KMS-11 (cell line): ENCODE measurements around the gene TFAP2A.

ENCODE experiments used
- H2AFZ ChIP-seq: fragments of 200-600 bp; sonication (generic); 2 replicates; pipeline ENCODE4 v1.6.1; 2016; ENCODE audit warnings: antibody characterized with exemption, mixed run types, low read depth
- H3K27ac ChIP-seq: fragments of 200-600 bp; sonication (generic); 2 replicates; pipeline ENCODE4 v1.6.1; 2016; ENCODE audit warnings: mild to moderate bottlenecking, mixed run types
- H3K27me3 ChIP-seq: fragments of 200-600 bp; sonication (generic); 2 replicates; pipeline ENCODE4 v1.6.1; 2017; ENCODE audit warnings: mild to moderate bottlenecking, low read depth, mixed run types, moderate library complexity; ENCODE audit not compliant: insufficient read depth
- H3K36me3 ChIP-seq: fragments of 200-600 bp; sonication (generic); 2 replicates; pipeline ENCODE4 v1.6.1; 2017; ENCODE audit warnings: mild to moderate bottlenecking, mixed run types; ENCODE audit not compliant: insufficient read depth
- H3K4me1 ChIP-seq: fragments of 200-600 bp; sonication (generic); 2 replicates; pipeline ENCODE4 v1.6.1; 2016; ENCODE audit warnings: mild to moderate bottlenecking, low read depth, mixed run types; ENCODE audit not compliant: poor library complexity, severe bottlenecking
- H3K4me2 ChIP-seq: fragments of 200-600 bp; sonication (generic); 2 replicates; pipeline ENCODE4 v1.7.0; 2016; ENCODE audit warnings: mild to moderate bottlenecking, mixed run types
- H3K4me3 ChIP-seq: fragments of 200-600 bp; sonication (generic); IDR thresholded peaks from 2 replicates; pipeline ENCODE4 v1.6.1; 2017; ENCODE audit warnings: low read depth, low read length, mixed read lengths; ENCODE audit not compliant: insufficient read depth
- H3K79me2 ChIP-seq: fragments of 200-600 bp; sonication (generic); 2 replicates; pipeline ENCODE4 v1.6.1; 2016; ENCODE audit warnings: low read depth, mixed run types; ENCODE audit not compliant: insufficient read depth
- H3K9ac ChIP-seq: fragments of 200-600 bp; sonication (generic); 2 replicates; pipeline ENCODE4 v1.6.1; 2016; ENCODE audit warnings: mild to moderate bottlenecking, mixed run types
- H4K20me1 ChIP-seq: fragments of 200-600 bp; sonication (generic); 2 replicates; pipeline ENCODE4 v1.6.1; 2016; ENCODE audit warnings: mild to moderate bottlenecking, mixed run types; ENCODE audit not compliant: insufficient read depth
- TF ChIP-seq, protein P1 (sequence below): fragments of 200-600 bp; sonication (generic); conservative IDR thresholded peaks from 2 replicates; pipeline ENCODE4 v1.6.1; 2017; ENCODE audit warnings: low read depth, mild to moderate bottlenecking, antibody characterized with exemption, low read length, moderate library complexity, mixed read lengths

Gene TFAP2A

DNA sequence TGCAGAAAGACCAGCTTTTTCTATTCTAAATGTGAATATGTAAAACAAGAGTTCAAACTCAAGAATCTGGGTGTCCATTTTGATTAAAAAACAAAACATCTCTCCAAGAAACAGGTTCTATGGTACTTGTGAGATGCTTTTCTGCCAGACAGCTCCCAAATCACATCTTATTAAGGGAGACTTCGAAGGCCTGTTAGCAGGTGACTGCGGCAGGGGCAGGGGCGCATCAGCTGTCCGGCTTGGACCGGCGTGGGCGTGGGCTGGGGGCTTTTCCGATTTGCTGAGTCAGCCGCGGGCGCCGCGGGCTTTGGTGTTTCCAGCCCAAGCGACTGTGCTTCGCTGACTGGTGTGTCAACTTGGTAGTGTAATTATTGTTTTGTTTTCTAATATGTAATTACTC lies 32.6 kb downstream of the TFAP2A start:
- no peak overlapping the region for H3K4me3 ChIP-seq
- H2AFZ ChIP-seq: no peak overlapping the region

DNA sequence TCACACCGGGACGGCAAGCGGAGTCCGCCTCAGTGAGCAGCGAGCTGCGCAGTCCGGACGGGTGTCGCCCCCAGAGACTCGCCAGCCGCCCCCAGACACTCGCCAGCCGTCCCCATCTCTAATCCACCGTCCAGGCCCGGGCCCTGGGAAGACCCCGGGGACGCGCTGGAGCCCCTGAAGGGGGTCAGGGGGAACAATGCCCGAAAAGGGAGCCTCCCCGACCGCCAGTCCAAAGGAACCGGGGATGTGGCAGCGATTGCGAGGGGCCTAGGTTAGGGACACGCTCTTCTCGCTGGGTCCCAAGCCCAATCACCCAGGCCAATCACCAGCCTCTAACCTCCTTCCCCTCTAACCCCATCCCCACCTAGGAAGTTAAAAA lies 33.1 kb downstream of the TFAP2A start:
- H3K4me1 ChIP-seq: peaks cover 10% of the 10 kb centered on the region
- H3K36me3 ChIP-seq: no peaks in the 10 kb centered on the region
- TF ChIP-seq, protein P1, sequence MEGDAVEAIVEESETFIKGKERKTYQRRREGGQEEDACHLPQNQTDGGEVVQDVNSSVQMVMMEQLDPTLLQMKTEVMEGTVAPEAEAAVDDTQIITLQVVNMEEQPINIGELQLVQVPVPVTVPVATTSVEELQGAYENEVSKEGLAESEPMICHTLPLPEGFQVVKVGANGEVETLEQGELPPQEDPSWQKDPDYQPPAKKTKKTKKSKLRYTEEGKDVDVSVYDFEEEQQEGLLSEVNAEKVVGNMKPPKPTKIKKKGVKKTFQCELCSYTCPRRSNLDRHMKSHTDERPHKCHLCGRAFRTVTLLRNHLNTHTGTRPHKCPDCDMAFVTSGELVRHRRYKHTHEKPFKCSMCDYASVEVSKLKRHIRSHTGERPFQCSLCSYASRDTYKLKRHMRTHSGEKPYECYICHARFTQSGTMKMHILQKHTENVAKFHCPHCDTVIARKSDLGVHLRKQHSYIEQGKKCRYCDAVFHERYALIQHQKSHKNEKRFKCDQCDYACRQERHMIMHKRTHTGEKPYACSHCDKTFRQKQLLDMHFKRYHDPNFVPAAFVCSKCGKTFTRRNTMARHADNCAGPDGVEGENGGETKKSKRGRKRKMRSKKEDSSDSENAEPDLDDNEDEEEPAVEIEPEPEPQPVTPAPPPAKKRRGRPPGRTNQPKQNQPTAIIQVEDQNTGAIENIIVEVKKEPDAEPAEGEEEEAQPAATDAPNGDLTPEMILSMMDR: no peak
- no peaks in the 10 kb centered on the region for H4K20me1 ChIP-seq
- no peaks in the 10 kb centered on the region for H3K79me2 ChIP-seq
- H2AFZ ChIP-seq: no peak overlapping the region
- H3K4me3 ChIP-seq: no peak overlapping the region
- no peak overlapping the region for H3K27ac ChIP-seq
- H3K27me3 ChIP-seq: no peaks in the 10 kb centered on the region
- H3K4me2 ChIP-seq: no peak overlapping the region
- no peak overlapping the region for H3K9ac ChIP-seq

More for the DNA sequence above, 32.6 kb downstream of the TFAP2A start:
- Histone ChIP-seq H3K79me2 (no peaks in the 10 kb centered on the region), H3K27ac (no peak overlapping the region), H3K9ac (no peak overlapping the region), H4K20me1 (no peaks in the 10 kb centered on the region), H3K4me1 (peaks cover 15% of the 10 kb centered on the region), H3K27me3 (no peaks in the 10 kb centered on the region), H3K36me3 (no peaks in the 10 kb centered on the region), H3K4me2 (no peak overlapping the region)
- TF ChIP-seq, protein P1: no peak

DNA sequence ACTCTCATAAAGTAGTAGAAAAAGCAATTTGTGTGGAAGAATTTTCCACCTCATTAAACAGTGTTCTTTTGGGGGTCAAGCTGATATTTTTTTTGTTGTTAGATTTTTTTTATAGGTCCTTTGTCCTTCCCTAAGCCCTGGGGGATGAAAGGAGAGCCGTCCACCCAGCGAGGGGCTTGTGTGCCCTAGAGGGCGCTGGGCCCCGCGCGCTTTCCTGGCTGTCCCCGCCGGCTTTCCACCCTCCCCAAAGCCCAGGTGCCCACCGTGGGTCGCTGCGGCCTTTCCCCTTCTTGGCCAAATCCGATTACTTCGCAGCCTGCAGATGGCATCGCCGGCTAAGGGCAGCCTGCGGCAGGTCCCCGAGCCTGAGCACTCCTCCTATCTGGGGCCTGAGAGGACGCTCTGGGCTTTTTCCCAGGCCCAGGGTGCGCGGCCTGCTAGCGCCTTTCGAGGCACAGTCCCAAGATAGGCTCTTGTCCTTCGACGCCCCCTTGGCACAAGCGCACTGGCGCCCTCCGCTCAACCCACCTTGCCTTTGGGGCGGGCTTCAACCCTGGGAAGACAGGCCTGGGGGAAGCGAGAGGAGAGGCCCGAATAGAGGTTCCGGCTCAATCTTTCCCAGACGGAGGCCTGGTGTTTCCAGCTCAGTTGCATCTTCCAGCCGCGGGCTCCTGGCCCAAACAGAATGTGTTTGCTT lies 33.6 kb downstream of the TFAP2A start:
- no peak overlapping the region for H3K27ac ChIP-seq
- H4K20me1 ChIP-seq: no peaks in the 10 kb centered on the region
- no peak overlapping the region for H3K4me3 ChIP-seq
- no peaks in the 10 kb centered on the region for H3K36me3 ChIP-seq
- H2AFZ ChIP-seq: no peak overlapping the region
- TF ChIP-seq, protein P1: no peak
- no peak overlapping the region for H3K4me2 ChIP-seq
- no peaks in the 10 kb centered on the region for H3K27me3 ChIP-seq
- no peak overlapping the region for H3K9ac ChIP-seq
- peaks cover 4% of the 10 kb centered on the region for H3K4me1 ChIP-seq
- no peaks in the 10 kb centered on the region for H3K79me2 ChIP-seq

DNA sequence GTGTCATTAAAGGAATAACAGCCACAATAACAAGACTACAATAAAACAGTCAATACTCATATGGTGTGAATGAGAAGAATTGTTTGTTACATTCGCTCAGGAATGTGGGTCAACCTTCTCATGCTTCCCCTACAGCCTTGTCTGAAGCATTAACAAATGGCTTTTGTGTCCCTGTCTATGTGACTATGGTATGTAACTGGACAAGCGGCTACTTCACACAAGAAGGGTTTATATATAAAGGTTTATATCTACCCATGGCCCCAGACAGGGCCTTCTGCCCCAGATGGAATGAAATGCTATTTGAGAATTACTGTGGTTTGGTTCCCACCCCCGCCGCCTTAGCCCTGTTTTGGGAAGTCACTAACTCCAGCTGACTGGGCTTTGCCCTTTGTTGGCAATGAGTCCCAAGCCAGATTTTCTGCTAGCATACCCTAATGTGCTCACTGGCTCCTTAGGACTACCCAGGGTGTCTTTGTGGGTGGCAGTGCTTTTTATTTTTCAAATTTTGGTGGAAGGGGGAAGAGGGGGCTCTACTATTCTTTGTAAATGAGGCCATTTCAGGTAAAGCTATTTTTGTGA lies 39.4 kb downstream of the TFAP2A start:
- Histone ChIP-seq H4K20me1 (no peaks in the 10 kb centered on the region), H2AFZ (no peak overlapping the region), H3K79me2 (no peaks in the 10 kb centered on the region), H3K4me2 (no peak overlapping the region), H3K4me1 (no peaks in the 10 kb centered on the region), H3K27me3 (no peaks in the 10 kb centered on the region), H3K4me3 (no peak overlapping the region), H3K9ac (no peak overlapping the region), H3K27ac (no peak overlapping the region), H3K36me3 (no peaks in the 10 kb centered on the region)
- TF ChIP-seq, protein P1: no peak
